Small intestine (tissue), 7 donors: ENCODE results near the gene TTLL3. TPM values are rescaled to one million over a fixed set of nuclear protein-coding genes. Genes with fewer than 3 reads are reported as not detected.
"Not testable (repeated sequence)": the region's sequence is repeated elsewhere in the genome, so short reads cannot be mapped to it uniquely, and the experiment has no call there.

Experiments used
- DNase-seq, 2 donors: peaks; one replicate each; pipeline versions ENCODE4 v3.0.0 to v3.0.0-alpha.2; 2013
- FAIRE-seq: peaks from 2 replicates; lab custom pipeline; 2012; peaks lifted over from hg19 to GRCh38; lab: Jason Lieb, UNC
- H3K27ac ChIP-seq, 3 donors: one replicate each; pipeline ENCODE4 v1.5.1; 2013; ENCODE audit warnings: low read length in 2 of 3, mild to moderate bottlenecking in 2 of 3, control low read depth in 1 of 3, inconsistent platforms in 1 of 3, low read depth in 1 of 3, moderate library complexity in 1 of 3
- H3K27me3 ChIP-seq, 3 donors: one replicate each; pipeline ENCODE4 v1.6.1; 2013; ENCODE audit warnings: low read length in 3 of 3, inconsistent platforms in 1 of 3; ENCODE audit not compliant: control insufficient read depth in 3 of 3, insufficient read depth in 3 of 3
- H3K36me3 ChIP-seq, 3 donors: one replicate each; pipeline ENCODE4 v1.6.1; 2013; ENCODE audit warnings: low read length in 3 of 3, inconsistent platforms in 1 of 3, low read depth in 1 of 3, mild to moderate bottlenecking in 1 of 3, moderate library complexity in 1 of 3; ENCODE audit not compliant: control insufficient read depth in 3 of 3, insufficient read depth in 2 of 3
- H3K4me1 ChIP-seq, 3 donors: one replicate each; pipeline ENCODE4 v1.6.1; 2013; ENCODE audit warnings: low read length in 2 of 3, inconsistent platforms in 1 of 3, low read depth in 1 of 3, mild to moderate bottlenecking in 1 of 3, moderate library complexity in 1 of 3; ENCODE audit not compliant: control insufficient read depth in 3 of 3, insufficient read depth in 2 of 3
- H3K4me3 ChIP-seq, 3 donors: one replicate each; pipeline ENCODE4 v1.5.1; 2013; ENCODE audit warnings: low read length in 3 of 3, control low read depth in 1 of 3, inconsistent platforms in 1 of 3, low read depth in 1 of 3, mild to moderate bottlenecking in 1 of 3, moderate library complexity in 1 of 3
- H3K9me3 ChIP-seq, 2 donors: one replicate each; pipeline ENCODE4 v1.6.1; 2013; ENCODE audit warnings: low read depth in 1 of 2, low read length in 1 of 2; ENCODE audit not compliant: control insufficient read depth in 2 of 2, insufficient read depth in 1 of 2
- WGBS, 3 donors: extraction: QIAGEN DNeasy Blood & Tissue Kit; methylation state at CpG; one replicate each; pipeline ENCODE4 v1.1.7; 2013; 5-methylcytosine and 5-hydroxymethylcytosine counted together
- polyA plus RNA-seq, 4 donors: library from polyadenylated mRNA; stranded (reverse) in 3 of 4; unstranded in 1 of 4; fragments of 200-250 nt in 3 of 4; fragments of 120-200 nt in 1 of 4; gene quantifications; one replicate each; pipeline versions ENCODE4 v1.2.1 to v1.2.3, GENCODE V29; 2013
- donor health status: healthy with polysubstance abuse.
- donor health status: control.
- donor health status: control.
- donor health status: Bipolar disorder and iron deficiency.
- donor health status: healthy.

Gene TTLL3
- polyA plus RNA-seq, 4 donors, result 20.8 to 51.9 (median 22.6) TPM

GRCh38 chr3:9876255-9876654, 66.2 kb downstream of the TTLL3 start:
- not testable (repeated sequence) for H3K36me3 ChIP-seq, DNase-seq, H3K27ac ChIP-seq, H3K27me3 ChIP-seq, FAIRE-seq, H3K9me3 ChIP-seq
- 90 to 91% (median 90%) methylated on average over 4 of the region's 4 CpGs for WGBS, 3 donors
- peak overlapping the region in 1 of 3 donors; percentile 44 for H3K4me3 ChIP-seq
- H3K4me1 ChIP-seq, result peaks cover 0 to 20% (median 0%) of the 10 kb centered on the region in 3 donors

DNA sequence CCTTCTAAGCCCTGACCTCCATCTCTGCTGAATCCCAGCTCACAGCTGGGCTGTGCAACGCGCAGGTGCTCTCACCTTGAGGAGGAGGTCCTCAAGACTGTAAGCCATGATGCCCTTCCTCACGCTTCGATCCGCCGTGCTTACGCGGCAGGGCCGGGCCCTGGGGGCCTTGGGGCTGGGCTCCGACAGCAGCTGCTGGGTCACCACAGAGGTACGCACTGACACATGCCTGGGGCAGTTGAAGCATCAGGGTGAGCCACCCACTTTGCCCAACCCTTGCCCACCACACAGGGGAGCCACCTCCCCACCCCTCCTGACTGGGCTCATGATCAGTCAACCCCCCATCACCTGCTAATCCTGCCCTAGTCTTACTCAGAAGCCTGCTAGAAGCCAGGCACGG, 66.9 kb downstream of the TTLL3 start:
- DNase-seq (no peak), FAIRE-seq (no peak)
- Histone ChIP-seq H3K4me3 (peak overlapping the region in 1 of 3 donors; percentile 50), H3K27ac (no peak overlapping the region), H3K9me3 (no peaks in the 10 kb centered on the region), H3K36me3 (peaks cover 0 to 2% (median 0%) of the 10 kb centered on the region in 3 donors), H3K27me3 (no peaks in the 10 kb centered on the region), H3K4me1 (peaks cover 0 to 20% (median 0%) of the 10 kb centered on the region in 3 donors)
- WGBS, 3 donors, result 93 to 95% (median 95%) methylated on average over 12 of the region's 12 CpGs

- 20 to 57% (median 39%) methylated on average over 5 of the region's 5 CpGs for WGBS, 3 donors
- peak overlapping the region; percentile 67 to 86 (median 69) for H3K27ac ChIP-seq
- DNase-seq (peak; percentile 88 to 97), FAIRE-seq (no peak)
- peak overlapping the region in 2 of 3 donors; percentile 20 to 50 for H3K4me3 ChIP-seq
- peaks cover 0 to 2% (median 0%) of the 10 kb centered on the region in 3 donors for H3K36me3 ChIP-seq
- no peaks in the 10 kb centered on the region for H3K9me3 ChIP-seq
- H3K27me3 ChIP-seq, result no peaks in the 10 kb centered on the region
- H3K4me1 ChIP-seq, result peaks cover 0 to 23% (median 0%) of the 10 kb centered on the region in 3 donors
These were observed 68.6 kb downstream of the TTLL3 start for GRCh38 chr3:9878700-9879099.

DNA sequence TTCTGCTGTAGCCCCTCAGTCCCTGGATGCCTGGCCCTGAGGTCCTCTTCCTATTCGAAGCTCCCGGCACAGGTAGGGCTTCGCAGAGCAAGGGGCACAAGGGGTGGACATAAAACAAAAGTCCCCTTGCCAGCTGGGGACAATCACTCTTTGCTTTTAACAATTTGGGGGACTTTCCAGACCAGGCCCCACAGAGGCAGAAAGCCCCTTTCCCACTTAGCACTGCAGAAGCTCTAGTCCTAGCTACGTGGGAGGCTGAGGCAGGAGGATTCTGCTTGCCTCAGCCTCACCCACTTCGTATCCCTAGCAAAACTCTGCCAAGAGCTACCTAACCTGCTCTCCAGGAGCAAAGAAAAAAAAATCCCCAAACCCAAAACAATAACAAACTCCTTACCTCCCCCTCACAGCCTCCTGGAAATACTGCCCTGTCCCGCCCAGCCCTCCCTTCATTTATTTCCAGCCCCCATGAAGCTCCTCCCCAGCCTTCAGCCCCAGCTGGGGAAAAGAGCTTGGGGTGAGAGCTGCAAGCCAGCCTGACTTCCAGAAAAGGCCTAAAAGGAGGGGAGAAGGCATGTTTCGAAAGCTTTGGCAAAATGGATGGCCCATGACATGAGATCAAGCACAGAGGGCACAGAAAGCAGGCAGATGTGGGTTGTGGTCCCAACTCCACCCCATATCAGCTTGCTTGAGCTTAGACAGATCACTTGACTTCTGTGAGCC, 69.9 kb downstream of the TTLL3 start, which contains the start of gene CIDEC:
Gene CIDEC, minus strand, starts transcription at position 424 of the 720 bp plus-strand sequence. CDS start 1,767 bp downstream, outside the sequence.
- no peaks in the 10 kb centered on the region for H3K27me3 ChIP-seq
- H3K27ac ChIP-seq, result peak within 1 kb of the TSS; percentile 67 to 86 (median 69)
- H3K9me3 ChIP-seq, result no peaks in the 10 kb centered on the region
- peaks cover 0 to 34% (median 0%) of the 10 kb centered on the region in 3 donors for H3K4me1 ChIP-seq
- H3K4me3 ChIP-seq, result no peak within 1 kb of the TSS
- FAIRE-seq, result no peak
- peaks cover 0 to 2% (median 0%) of the 10 kb centered on the region in 3 donors for H3K36me3 ChIP-seq
- DNase-seq, result no peak
- 85 to 90% (median 89%) methylated on average over 7 of the region's 7 CpGs for WGBS, 3 donors

DNA sequence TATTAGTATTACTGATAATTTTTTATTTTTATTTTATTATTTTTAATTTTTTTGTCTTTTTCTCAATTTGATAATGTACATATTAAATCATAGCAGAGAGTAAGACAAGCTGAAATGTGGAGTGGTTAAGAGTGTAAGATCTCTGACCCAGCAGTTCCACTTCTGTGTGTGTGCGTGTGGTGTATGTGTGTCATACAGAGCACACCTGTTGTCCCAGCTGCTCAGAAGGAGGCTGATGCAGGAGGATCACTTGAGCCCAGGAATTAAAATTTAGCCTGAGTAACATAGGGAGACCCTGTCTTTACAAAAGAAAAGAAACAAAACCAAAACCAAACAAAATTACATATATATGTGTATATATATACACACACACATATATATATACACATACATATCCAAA, 71.4 kb downstream of the TTLL3 start:
- no peak overlapping the region for H3K27ac ChIP-seq
- H3K4me1 ChIP-seq, result peaks cover 0 to 37% (median 0%) of the 10 kb centered on the region in 3 donors
- no peak overlapping the region for H3K4me3 ChIP-seq
- H3K9me3 ChIP-seq, result no peaks in the 10 kb centered on the region
- H3K36me3 ChIP-seq, result peaks cover 0 to 2% (median 0%) of the 10 kb centered on the region in 3 donors
- FAIRE-seq (no peak), DNase-seq (no peak)
- WGBS, 3 donors, result 87 to 97% (median 93%) methylated on average over 1 of the region's 1 CpG
- no peaks in the 10 kb centered on the region for H3K27me3 ChIP-seq

GRCh38 chr3:9883706-9884554, 73.9 kb downstream of the TTLL3 start:
- 63 to 74% (median 74%) methylated on average over 7 of the region's 7 CpGs for WGBS, 3 donors
- FAIRE-seq, result no peak
- peaks cover 0 to 25% (median 0%) of the 10 kb centered on the region in 3 donors for H3K4me1 ChIP-seq

DNA sequence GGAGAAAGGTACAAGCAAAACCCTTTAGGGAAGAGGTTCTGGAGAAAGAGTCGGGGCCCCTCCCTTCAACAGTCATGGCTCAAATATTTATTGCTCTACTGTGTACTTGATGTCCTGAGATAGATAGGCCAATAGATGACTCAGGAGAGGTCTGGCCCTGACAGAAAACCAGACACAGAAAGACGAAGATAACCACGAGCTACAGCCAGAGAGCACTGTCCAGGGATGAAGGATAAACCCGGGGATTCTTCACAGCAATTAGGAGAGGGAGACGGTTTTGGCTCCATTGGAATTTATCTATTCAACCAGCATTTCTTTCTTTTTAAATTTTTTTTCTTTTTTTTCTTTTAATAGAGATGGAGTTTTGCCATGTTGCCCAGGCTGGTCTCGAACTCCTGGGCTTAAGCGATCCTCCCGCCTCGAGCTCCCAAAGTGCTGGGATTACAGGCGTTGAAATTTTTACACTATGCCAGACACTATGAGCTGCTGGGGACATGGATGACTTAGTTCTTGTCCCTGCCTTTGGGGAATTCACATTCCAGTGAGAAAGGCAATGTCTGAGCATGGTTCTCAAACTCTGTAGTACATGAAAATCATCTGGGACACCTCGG, 74.6 kb downstream of the TTLL3 start:
- DNase-seq (peak; percentile 89 to 97), FAIRE-seq (no peak)
- peaks cover 0 to 17% (median 0%) of the 10 kb centered on the region in 3 donors for H3K4me1 ChIP-seq
- H3K9me3 ChIP-seq, result no peaks in the 10 kb centered on the region
- peak overlapping the region; percentile 89 to 91 (median 90) for H3K27ac ChIP-seq
- WGBS, 3 donors, result 22 to 62% (median 48%) methylated on average over 11 of the region's 11 CpGs
- no peak overlapping the region for H3K4me3 ChIP-seq
- H3K36me3 ChIP-seq, result no peaks in the 10 kb centered on the region
- H3K27me3 ChIP-seq, result no peaks in the 10 kb centered on the region

More at GRCh38 chr3:9883706-9884554, 73.9 kb downstream of the TTLL3 start:
- Histone ChIP-seq H3K36me3 (no peaks in the 10 kb centered on the region), H3K27ac (peak overlapping the region; percentile 89 to 91 (median 90)), H3K9me3 (no peaks in the 10 kb centered on the region), H3K4me3 (no peak overlapping the region), H3K27me3 (no peaks in the 10 kb centered on the region)
- no peak for DNase-seq
